Ascending aorta (tissue), 2 donors: ENCODE measurements around the gene PMP22. TPM values are rescaled to one million over a fixed set of nuclear protein-coding genes. Genes with fewer than 3 reads are reported as not detected.

Experiments used
- DNase-seq, 2 donors: peaks; one replicate each; pipeline ENCODE4 v3.0.0-alpha.2; 2019; ENCODE audit warnings: low spot score in 2 of 2
- H3K27ac ChIP-seq, 2 donors: fragments of 200-600 bp; sonication (generic); one replicate each; pipeline ENCODE4 v1.5.1; 2016 to 2017; ENCODE audit warnings: mild to moderate bottlenecking in 1 of 2
- H3K27me3 ChIP-seq: fragments of 200-600 bp; sonication (generic); one replicate; pipeline ENCODE4 v1.5.1; 2017
- H3K36me3 ChIP-seq, 2 donors: fragments of 200-600 bp; sonication (generic); one replicate each; pipeline ENCODE4 v1.5.1; 2016
- H3K4me1 ChIP-seq, 2 donors: fragments of 200-600 bp; sonication (generic); one replicate each; pipeline ENCODE4 v1.5.1; 2016 to 2017; ENCODE audit warnings: mild to moderate bottlenecking in 1 of 2
- H3K4me3 ChIP-seq, 2 donors: fragments of 200-600 bp; sonication (generic); one replicate each; pipeline ENCODE4 v1.5.1; 2016 to 2017; ENCODE audit warnings: mild to moderate bottlenecking in 1 of 2
- H3K9me3 ChIP-seq, 2 donors: fragments of 200-600 bp; sonication (generic); one replicate each; pipeline ENCODE4 v1.5.1; 2016
- intact Hi-C: fragments of 100-400 bp; cut with DNase I; formaldehyde crosslinking; loops from one replicate; pipeline ENCODE4 v1.15.1; 2023
- total RNA-seq: library from RNA; depleted of rRNA; stranded (reverse); fragments of >200 nt; gene quantifications from one replicate; pipeline ENCODE4 v1.1.0, GENCODE V29; 2016
- TF ChIP-seq, protein P1 (sequence below), 3 experiments: fragments of 200-600 bp in 2 of 3; fragments of 450-650 bp in 1 of 3; sonication (generic) in 2 of 3; IDR thresholded peaks; one replicate each; pipeline ENCODE4 v1.5.1; 2016 to 2019; ENCODE audit warnings: antibody characterized with exemption in 3 of 3, mild to moderate bottlenecking in 1 of 3, moderate library complexity in 1 of 3

PMP22 gene
- total RNA-seq, 1 donor from 2014 or later: 199 TPM

DNA sequence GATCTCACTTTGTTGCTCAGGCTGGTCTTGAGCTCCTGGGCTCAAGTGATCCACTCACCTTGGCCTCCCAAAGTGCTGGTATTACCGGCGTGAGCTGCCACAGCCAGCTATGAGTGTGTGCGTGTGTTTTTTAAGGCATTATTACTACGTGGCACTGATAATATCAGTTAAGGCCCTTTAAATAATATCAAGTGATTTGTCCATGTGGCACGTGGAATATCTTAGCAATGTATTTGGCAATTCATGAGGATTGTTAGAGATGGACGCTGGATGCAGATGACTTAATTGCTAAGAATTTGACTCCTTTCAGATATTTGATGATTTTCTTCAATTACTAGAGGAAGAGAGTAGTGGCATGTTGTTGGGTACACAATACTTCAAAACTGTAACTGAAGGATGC is 25.5 kb upstream of the PMP22 start:
- H3K4me3 ChIP-seq: no peak overlapping the region
- H3K27me3 ChIP-seq: no peaks in the 10 kb centered on the region
- no peaks in the 10 kb centered on the region for H3K36me3 ChIP-seq
- no peak for DNase-seq
- no peaks in the 10 kb centered on the region for H3K4me1 ChIP-seq
- intact Hi-C loops: no loop called here
- H3K9me3 ChIP-seq: no peaks in the 10 kb centered on the region
- no peak overlapping the region for H3K27ac ChIP-seq
- TF ChIP-seq, protein P1, sequence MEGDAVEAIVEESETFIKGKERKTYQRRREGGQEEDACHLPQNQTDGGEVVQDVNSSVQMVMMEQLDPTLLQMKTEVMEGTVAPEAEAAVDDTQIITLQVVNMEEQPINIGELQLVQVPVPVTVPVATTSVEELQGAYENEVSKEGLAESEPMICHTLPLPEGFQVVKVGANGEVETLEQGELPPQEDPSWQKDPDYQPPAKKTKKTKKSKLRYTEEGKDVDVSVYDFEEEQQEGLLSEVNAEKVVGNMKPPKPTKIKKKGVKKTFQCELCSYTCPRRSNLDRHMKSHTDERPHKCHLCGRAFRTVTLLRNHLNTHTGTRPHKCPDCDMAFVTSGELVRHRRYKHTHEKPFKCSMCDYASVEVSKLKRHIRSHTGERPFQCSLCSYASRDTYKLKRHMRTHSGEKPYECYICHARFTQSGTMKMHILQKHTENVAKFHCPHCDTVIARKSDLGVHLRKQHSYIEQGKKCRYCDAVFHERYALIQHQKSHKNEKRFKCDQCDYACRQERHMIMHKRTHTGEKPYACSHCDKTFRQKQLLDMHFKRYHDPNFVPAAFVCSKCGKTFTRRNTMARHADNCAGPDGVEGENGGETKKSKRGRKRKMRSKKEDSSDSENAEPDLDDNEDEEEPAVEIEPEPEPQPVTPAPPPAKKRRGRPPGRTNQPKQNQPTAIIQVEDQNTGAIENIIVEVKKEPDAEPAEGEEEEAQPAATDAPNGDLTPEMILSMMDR (IDR thresholded peaks at IDR 0.05): no peak

DNA sequence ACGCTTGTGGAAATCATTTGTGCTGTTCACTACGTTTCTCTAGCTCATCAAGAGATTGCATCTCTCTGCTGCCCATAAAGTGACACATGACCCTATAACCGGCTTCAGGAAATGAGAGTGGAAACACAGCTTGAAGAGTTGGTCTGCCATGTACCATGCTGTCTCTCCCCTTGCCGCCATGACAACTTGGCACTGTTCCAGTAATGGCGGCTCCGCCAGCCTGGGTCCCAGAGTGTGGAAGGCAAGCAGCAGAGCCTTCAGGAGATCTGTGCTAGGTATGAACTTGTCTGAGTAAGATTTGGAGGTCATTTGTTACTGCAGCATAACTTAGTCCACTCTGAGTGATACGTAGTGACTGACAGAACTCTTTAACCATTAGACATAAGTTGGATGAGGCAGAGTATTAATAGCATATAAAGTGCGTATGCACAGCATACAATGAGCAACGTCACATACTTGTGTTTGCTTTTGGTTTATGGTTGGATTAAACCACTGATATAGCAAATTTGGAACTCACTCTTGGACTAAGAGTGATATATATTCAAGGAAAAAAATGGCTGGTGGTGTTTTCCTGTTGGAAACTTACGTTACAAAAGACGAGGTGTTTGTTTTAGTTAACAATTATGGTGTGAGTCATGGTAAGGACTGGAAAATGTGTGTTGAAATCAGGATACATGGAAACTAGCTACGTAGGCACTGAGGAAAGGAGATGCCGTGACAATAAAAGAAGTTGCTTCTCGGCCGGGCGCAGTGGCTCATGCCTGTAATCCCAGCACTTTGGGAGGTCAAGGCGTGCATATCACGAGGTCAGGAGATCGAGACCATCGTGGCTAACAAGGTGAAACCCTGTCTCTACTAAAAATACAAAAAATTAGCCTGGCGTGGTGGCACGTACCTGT is 24.4 kb upstream of the PMP22 start:
- Histone ChIP-seq H3K4me1 (no peaks in the 10 kb centered on the region), H3K9me3 (no peaks in the 10 kb centered on the region), H3K27me3 (no peaks in the 10 kb centered on the region), H3K36me3 (no peaks in the 10 kb centered on the region), H3K27ac (no peak overlapping the region), H3K4me3 (no peak overlapping the region)
- TF ChIP-seq, protein P1 (IDR thresholded peaks at IDR 0.05): no peak
- intact Hi-C loops: no loop called here
- DNase-seq: no peak

DNA sequence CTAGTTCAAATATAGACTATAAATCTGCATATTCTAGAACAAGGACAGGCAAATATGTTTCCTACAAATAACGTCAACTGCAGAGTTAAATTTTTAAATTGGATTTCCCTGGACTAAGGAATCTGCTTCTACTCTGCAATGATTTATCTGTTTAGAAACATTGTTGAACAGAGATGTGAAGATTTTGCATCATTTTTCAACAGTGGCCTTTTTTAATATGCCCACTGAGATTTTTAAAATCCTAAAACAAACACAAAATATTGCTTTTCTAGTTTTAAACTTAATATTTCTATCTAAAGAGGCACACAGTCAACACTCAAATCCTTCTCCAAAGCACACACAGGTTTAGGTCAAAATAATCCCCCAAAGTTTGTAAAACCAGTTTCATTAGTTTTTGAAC is 23.7 kb upstream of the PMP22 start:
- no peaks in the 10 kb centered on the region for H3K4me1 ChIP-seq
- H3K36me3 ChIP-seq: no peaks in the 10 kb centered on the region
- no peak overlapping the region for H3K27ac ChIP-seq
- H3K9me3 ChIP-seq: no peaks in the 10 kb centered on the region
- H3K4me3 ChIP-seq: no peak overlapping the region
- TF ChIP-seq, protein P1 (IDR thresholded peaks at IDR 0.05): no peak
- intact Hi-C loops: no loop called here
- no peak for DNase-seq
- no peaks in the 10 kb centered on the region for H3K27me3 ChIP-seq

DNA sequence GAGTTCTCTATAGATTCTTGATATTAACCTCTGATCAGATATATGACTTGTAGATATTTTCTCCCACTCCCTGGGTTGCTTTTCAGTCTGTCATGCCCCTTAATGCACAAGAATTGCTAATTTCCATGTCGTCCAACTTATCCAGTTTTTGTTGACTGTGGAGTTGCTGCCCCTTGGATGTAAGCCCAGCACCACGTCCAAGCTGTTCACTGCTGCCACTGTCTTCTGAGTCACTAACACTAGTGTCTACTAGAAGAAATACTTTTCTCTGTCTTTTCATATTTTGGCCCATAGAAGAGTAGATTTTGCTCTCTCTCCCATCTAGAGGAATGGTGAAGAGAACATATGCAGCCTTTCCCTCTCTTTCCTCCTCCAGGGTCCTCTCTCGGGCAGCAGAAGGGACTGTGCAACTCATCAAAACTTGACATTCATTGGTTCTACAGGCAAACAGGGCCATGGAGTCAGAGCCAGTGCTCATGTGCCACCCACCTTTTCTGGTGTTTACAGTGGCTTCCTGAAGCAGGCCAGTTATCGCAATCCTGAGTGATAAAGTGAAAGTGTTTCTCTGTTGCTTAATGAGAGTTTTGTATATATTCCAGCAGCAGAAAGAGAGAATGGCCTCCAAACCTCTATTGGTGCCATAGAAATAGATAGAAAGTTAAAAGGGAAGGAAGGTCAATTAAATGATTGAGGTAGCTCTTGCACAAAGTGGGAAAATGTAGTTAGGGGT is 22.6 kb upstream of the PMP22 start:
- Histone ChIP-seq H3K27ac (no peak overlapping the region), H3K4me3 (no peak overlapping the region), H3K36me3 (no peaks in the 10 kb centered on the region), H3K9me3 (no peaks in the 10 kb centered on the region), H3K27me3 (no peaks in the 10 kb centered on the region), H3K4me1 (no peaks in the 10 kb centered on the region)
- DNase-seq: no peak
- TF ChIP-seq, protein P1 (IDR thresholded peaks at IDR 0.05): no peak
- intact Hi-C loops: no loop called here

DNA sequence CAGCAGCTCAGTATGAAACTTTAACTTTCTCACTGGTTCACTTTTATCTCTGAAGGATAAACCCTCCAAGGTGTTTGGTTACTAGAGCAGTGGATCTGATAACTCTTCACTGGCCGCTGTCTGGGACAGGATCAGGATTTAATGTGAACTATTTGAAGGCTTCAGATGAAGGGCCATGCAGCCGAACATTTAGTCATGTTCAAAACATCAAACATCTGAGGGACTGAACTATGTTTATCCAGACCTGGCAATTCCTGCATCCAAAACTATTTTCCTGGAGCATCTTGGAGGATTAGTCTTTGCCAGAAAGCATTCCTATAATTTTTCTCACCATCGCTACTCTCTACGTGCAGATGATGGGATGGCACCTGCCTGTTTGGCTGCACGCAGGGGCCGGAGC is 20.3 kb upstream of the PMP22 start:
- H3K27me3 ChIP-seq: no peaks in the 10 kb centered on the region
- TF ChIP-seq, protein P1 (IDR thresholded peaks at IDR 0.05): no peak
- intact Hi-C loops: no loop called here

More for the DNA sequence above, 20.3 kb upstream of the PMP22 start:
- Histone ChIP-seq H3K9me3 (no peaks in the 10 kb centered on the region), H3K4me3 (no peak overlapping the region), H3K36me3 (no peaks in the 10 kb centered on the region), H3K4me1 (no peaks in the 10 kb centered on the region), H3K27ac (no peak overlapping the region)
- DNase-seq: no peak
